SK-N-SH (cell line): Measurements from ENCODE around the gene RPL10. TPM values are rescaled to one million over a fixed set of nuclear protein-coding genes. Genes with fewer than 3 reads are reported as not detected.
A peak's percentile ranks its signal among the peaks of the same experiment; 100 is the strongest.

Source experiments
- CTCF ChIA-PET: fragments of 300-600, 350-600 bp; formaldehyde crosslinking; extraction: SDS; loops from one replicate; lab custom pipeline; 2021; lab: Yijun Ruan, JAX
- POLR2A ChIA-PET: fragments of 350-600 bp; sonication (Branson Sonifier 250); formaldehyde crosslinking; extraction: SDS; loops from one replicate; lab custom pipeline; 2020; ENCODE audit warnings: antibody characterized with exemption, inconsistent platforms; lab: Yijun Ruan, JAX
- DNase-seq: peaks from one replicate; pipeline ENCODE4 v3.0.0; 2012
- H2AFZ ChIP-seq: fragments of 200-600 bp; sonication (generic); 2 replicates; pipeline ENCODE4 v1.8.1; 2016; ENCODE audit warnings: antibody characterized with exemption, mild to moderate bottlenecking, low read depth
- H3F3A ChIP-seq: fragments of 200-600 bp; sonication (generic); replicated peaks from 2 replicates; pipeline ENCODE3; 2016; ENCODE audit warnings: antibody characterized with exemption, mild to moderate bottlenecking; ENCODE audit not compliant: insufficient read depth
- H3K27ac ChIP-seq, 2 experiments: fragments of 200-500 bp in 1 of 2; fragments of 200-600 bp in 1 of 2; sonication (Bioruptor generic) in 1 of 2; sonication (generic), shearing (Covaris generic) in 1 of 2; 2 replicates each; pipeline versions ENCODE4 v1.5.1 to v1.6.1; 2014 to 2016; ENCODE audit warnings: low read depth in 2 of 2, inconsistent platforms in 1 of 2, low read length in 1 of 2, mild to moderate bottlenecking in 1 of 2, mixed read lengths in 1 of 2
- H3K27me3 ChIP-seq: fragments of 200-600 bp; sonication (generic), shearing (Covaris generic); 2 replicates; pipeline ENCODE4 v1.6.1; 2016; ENCODE audit warnings: mixed run types; ENCODE audit not compliant: insufficient read depth
- H3K36me3 ChIP-seq, 2 experiments: fragments of 200-500 bp in 1 of 2; fragments of 200-600 bp in 1 of 2; sonication (Bioruptor generic) in 1 of 2; sonication (generic) in 1 of 2; replicated peaks in 1 of 2; 2 replicates each; pipeline versions ENCODE3 to v1.5.1; 2014 to 2016; ENCODE audit warnings: low read length in 1 of 2, mild to moderate bottlenecking in 1 of 2; ENCODE audit not compliant: insufficient read depth in 2 of 2, control insufficient read depth in 1 of 2
- H3K4me1 ChIP-seq, 2 experiments: fragments of 200-500 bp in 1 of 2; fragments of 200-600 bp in 1 of 2; sonication (Bioruptor generic) in 1 of 2; sonication (generic), shearing (Covaris generic) in 1 of 2; 2 replicates each; pipeline versions ENCODE4 v1.5.1 to v1.6.1; 2014 to 2016; ENCODE audit warnings: low read depth in 1 of 2, low read length in 1 of 2, mixed run types in 1 of 2; ENCODE audit not compliant: insufficient read depth in 2 of 2, control insufficient read depth in 1 of 2
- H3K4me2 ChIP-seq: fragments of 200-600 bp; sonication (generic), shearing (Covaris generic); 2 replicates; pipeline ENCODE4 v1.6.1; 2017; ENCODE audit warnings: mixed run types
- H3K4me3 ChIP-seq, 2 experiments: fragments of 200-500 bp in 1 of 2; fragments of 200-600 bp in 1 of 2; sonication (Bioruptor generic) in 1 of 2; sonication (generic), shearing (Covaris generic) in 1 of 2; 2 replicates each; pipeline versions ENCODE4 v1.5.1 to v1.8.1; 2014 to 2016; ENCODE audit warnings: low read depth in 2 of 2, inconsistent platforms in 1 of 2, low read length in 1 of 2, mild to moderate bottlenecking in 1 of 2, mixed read lengths in 1 of 2, moderate library complexity in 1 of 2
- H3K79me2 ChIP-seq: fragments of 200-600 bp; sonication (generic); 2 replicates; pipeline ENCODE4 v1.8.1; 2017; ENCODE audit warnings: mild to moderate bottlenecking; ENCODE audit not compliant: insufficient read depth
- H3K9ac ChIP-seq: fragments of 200-600 bp; sonication (generic); 2 replicates; pipeline ENCODE4 v1.6.1; 2017; ENCODE audit warnings: mixed run types
- H3K9me2 ChIP-seq: fragments of 200-600 bp; sonication (generic); 2 replicates; pipeline ENCODE4 v1.6.1; 2017; ENCODE audit warnings: mixed run types
- H3K9me3 ChIP-seq: fragments of 200-600 bp; sonication (generic); 2 replicates; pipeline ENCODE4 v1.6.1; 2017; ENCODE audit warnings: mixed run types, mild to moderate bottlenecking, moderate library complexity
- H4K20me1 ChIP-seq: fragments of 200-600 bp; sonication (generic); 2 replicates; pipeline ENCODE4 v1.6.1; 2017; ENCODE audit warnings: mild to moderate bottlenecking, mixed run types; ENCODE audit not compliant: insufficient read depth
- ELF1 ChIP-seq: IDR thresholded peaks from 2 replicates; pipeline ENCODE4 v1.4.0; 2012
- EP300 ChIP-seq, 2 experiments: IDR thresholded peaks; 2 replicates each; pipeline versions ENCODE4 v1.4.0 to v1.6.1; 2012; ENCODE audit warnings: borderline replicate concordance in 1 of 2, low read depth in 1 of 2, low read length in 1 of 2
- FOSL2 ChIP-seq: IDR thresholded peaks from 2 replicates; pipeline ENCODE4 v1.4.0; 2012; ENCODE audit warnings: low read depth, mild to moderate bottlenecking, moderate library complexity, borderline replicate concordance
- FOXJ3 ChIP-seq: sonication (generic); formaldehyde crosslinking; IDR thresholded peaks from 2 replicates; pipeline ENCODE4 v1.5.1; 2020; ENCODE audit warnings: mild to moderate bottlenecking, missing genetic modification reagents
- GABPA ChIP-seq: IDR thresholded peaks from 2 replicates; pipeline ENCODE4 v1.4.0; 2012; ENCODE audit warnings: low read depth, mild to moderate bottlenecking
- GATA2 ChIP-seq: sonication (generic); formaldehyde crosslinking; IDR thresholded peaks from 2 replicates; pipeline ENCODE4 v1.5.0; 2020; ENCODE audit warnings: mild to moderate bottlenecking, missing genetic modification reagents
- MEF2A ChIP-seq: IDR thresholded peaks from 2 replicates; pipeline ENCODE4 v1.4.0; 2012; ENCODE audit warnings: low read depth, borderline replicate concordance
- MXI1 ChIP-seq: IDR thresholded peaks from 2 replicates; pipeline ENCODE4 v1.6.1; 2012; ENCODE audit warnings: mild to moderate bottlenecking, low read depth, low read length, improper control_type of control experiment
- POLR2AphosphoS5 ChIP-seq: IDR thresholded peaks from 2 replicates; pipeline ENCODE4 v1.6.1; 2012; ENCODE audit warnings: low read depth, low read length
- REST ChIP-seq: IDR thresholded peaks from 2 replicates; pipeline ENCODE4 v1.6.1; 2012; ENCODE audit warnings: mild to moderate bottlenecking, low read depth, low read length, moderate library complexity
- RXRA ChIP-seq: IDR thresholded peaks from 2 replicates; pipeline ENCODE4 v1.4.0; 2012; ENCODE audit warnings: low read depth, mild to moderate bottlenecking, borderline replicate concordance
- SIN3A ChIP-seq: IDR thresholded peaks from 2 replicates; pipeline ENCODE4 v1.6.1; 2012; ENCODE audit warnings: low read depth, mild to moderate bottlenecking, low read length, moderate library complexity, borderline replicate concordance
- TAF1 ChIP-seq: IDR thresholded peaks from 2 replicates; pipeline ENCODE4 v1.6.1; 2012; ENCODE audit warnings: low read depth, mild to moderate bottlenecking, low read length, moderate library complexity, borderline replicate concordance
- USF1 ChIP-seq: IDR thresholded peaks from 2 replicates; pipeline ENCODE4 v1.4.0; 2012; ENCODE audit warnings: low read depth, borderline replicate concordance
- USF2 ChIP-seq: fragments of 150-350 bp; IDR thresholded peaks from 2 replicates; pipeline ENCODE4 v1.6.1; 2017; ENCODE audit warnings: antibody characterized with exemption, low read length, low read depth, borderline replicate concordance
- ZBTB33 ChIP-seq: IDR thresholded peaks from 2 replicates; pipeline ENCODE4 v1.4.0; 2012; ENCODE audit warnings: low read depth, borderline replicate concordance
- WGBS: methylation state at CpG from one replicate; pipeline ENCODE4 v1.1.6; 2017; ENCODE audit warnings: low lambda C conversion rate; 5-methylcytosine and 5-hydroxymethylcytosine counted together
- polyA plus RNA-seq, 3 experiments: library from polyadenylated mRNA; depleted of rRNA; stranded (reverse); fragments of >200 nt; gene quantifications; 2 replicates each; pipeline ENCODE4 v1.2.3, GENCODE V29; 2012
- TF ChIP-seq, protein P1 (sequence below): fragments of 200-600 bp; sonication (generic); IDR thresholded peaks from 2 replicates; pipeline ENCODE4 v1.6.1; 2017; ENCODE audit warnings: antibody characterized with exemption, mild to moderate bottlenecking, moderate library complexity
- TF ChIP-seq, protein P2 (sequence below): IDR thresholded peaks from 2 replicates; pipeline ENCODE4; 2012
- TF ChIP-seq, protein P3 (sequence below): IDR thresholded peaks from 2 replicates; pipeline ENCODE4 v1.4.0; 2012; ENCODE audit warnings: low read depth
- TF ChIP-seq, protein P4 (sequence below): fragments of 150-350 bp; IDR thresholded peaks from 2 replicates; pipeline ENCODE4 v1.6.1; 2016; ENCODE audit warnings: mild to moderate bottlenecking, low read depth, low read length

The RPL10 gene
- polyA plus RNA-seq, 1 of the 3 experiments (the other 2 are of a cell fraction), result 4,562 TPM

DNA sequence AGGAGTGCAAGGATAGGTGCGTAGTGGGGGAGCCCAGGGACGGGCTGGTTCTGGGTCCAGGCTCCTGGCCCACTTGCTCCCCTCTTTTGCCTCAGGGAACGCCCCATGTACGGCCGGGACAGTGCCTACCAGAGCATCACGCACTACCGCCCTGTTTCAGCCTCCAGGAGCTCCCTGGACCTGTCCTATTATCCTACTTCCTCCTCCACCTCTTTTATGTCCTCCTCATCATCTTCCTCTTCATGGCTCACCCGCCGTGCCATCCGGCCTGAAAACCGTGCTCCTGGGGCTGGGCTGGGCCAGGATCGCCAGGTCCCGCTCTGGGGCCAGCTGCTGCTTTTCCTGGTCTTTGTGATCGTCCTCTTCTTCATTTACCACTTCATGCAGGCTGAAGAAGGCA, 17.4 kb upstream of the RPL10 start:
- Histone ChIP-seq H3K27me3 (no peaks in the 10 kb centered on the region; the same call in 1 of the 2 replicates), H3K4me2 (peak overlapping the region; percentile 81), H4K20me1 (no peaks in the 10 kb centered on the region), H3F3A (peaks cover 10% of the 10 kb centered on the region), H3K9me2 (no peaks in the 10 kb centered on the region), H3K36me3 (no peaks in the 10 kb centered on the region), H3K4me1 (peaks cover 0 to 17% of the 10 kb centered on the region in 2 experiments; a peak in 1 of 4 replicates), H3K79me2 (peaks cover 29% of the 10 kb centered on the region), H3K9ac (peak overlapping the region; percentile 97; the same call in 1 of the 2 replicates), H3K9me3 (no peaks in the 10 kb centered on the region), H3K4me3 (peak overlapping the region; percentile 61 to 73; a peak in 3 of 4 replicates), H3K27ac (no peak overlapping the region; a peak in 2 of 4 replicates), H2AFZ (no peak overlapping the region)
- TF ChIP-seq GATA2, result no peak
- no peak for TF ChIP-seq GABPA
- no peak for TF ChIP-seq RXRA
- TF ChIP-seq, protein P1, sequence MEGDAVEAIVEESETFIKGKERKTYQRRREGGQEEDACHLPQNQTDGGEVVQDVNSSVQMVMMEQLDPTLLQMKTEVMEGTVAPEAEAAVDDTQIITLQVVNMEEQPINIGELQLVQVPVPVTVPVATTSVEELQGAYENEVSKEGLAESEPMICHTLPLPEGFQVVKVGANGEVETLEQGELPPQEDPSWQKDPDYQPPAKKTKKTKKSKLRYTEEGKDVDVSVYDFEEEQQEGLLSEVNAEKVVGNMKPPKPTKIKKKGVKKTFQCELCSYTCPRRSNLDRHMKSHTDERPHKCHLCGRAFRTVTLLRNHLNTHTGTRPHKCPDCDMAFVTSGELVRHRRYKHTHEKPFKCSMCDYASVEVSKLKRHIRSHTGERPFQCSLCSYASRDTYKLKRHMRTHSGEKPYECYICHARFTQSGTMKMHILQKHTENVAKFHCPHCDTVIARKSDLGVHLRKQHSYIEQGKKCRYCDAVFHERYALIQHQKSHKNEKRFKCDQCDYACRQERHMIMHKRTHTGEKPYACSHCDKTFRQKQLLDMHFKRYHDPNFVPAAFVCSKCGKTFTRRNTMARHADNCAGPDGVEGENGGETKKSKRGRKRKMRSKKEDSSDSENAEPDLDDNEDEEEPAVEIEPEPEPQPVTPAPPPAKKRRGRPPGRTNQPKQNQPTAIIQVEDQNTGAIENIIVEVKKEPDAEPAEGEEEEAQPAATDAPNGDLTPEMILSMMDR, result no peak
- TF ChIP-seq ELF1, result no peak
- TF ChIP-seq FOXJ3, result no peak
- no peak for TF ChIP-seq USF2
- TF ChIP-seq, protein P2, sequence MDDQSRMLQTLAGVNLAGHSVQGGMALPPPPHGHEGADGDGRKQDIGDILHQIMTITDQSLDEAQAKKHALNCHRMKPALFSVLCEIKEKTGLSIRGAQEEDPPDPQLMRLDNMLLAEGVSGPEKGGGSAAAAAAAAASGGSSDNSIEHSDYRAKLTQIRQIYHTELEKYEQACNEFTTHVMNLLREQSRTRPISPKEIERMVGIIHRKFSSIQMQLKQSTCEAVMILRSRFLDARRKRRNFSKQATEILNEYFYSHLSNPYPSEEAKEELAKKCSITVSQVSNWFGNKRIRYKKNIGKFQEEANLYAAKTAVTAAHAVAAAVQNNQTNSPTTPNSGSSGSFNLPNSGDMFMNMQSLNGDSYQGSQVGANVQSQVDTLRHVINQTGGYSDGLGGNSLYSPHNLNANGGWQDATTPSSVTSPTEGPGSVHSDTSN, result no peak
- TF ChIP-seq POLR2AphosphoS5, result no peak
- TF ChIP-seq USF1, result no peak
- TF ChIP-seq ZBTB33, result no peak
- no peak for TF ChIP-seq SIN3A
- TF ChIP-seq TAF1, result no peak
- TF ChIP-seq REST, result no peak
- TF ChIP-seq, protein P3, sequence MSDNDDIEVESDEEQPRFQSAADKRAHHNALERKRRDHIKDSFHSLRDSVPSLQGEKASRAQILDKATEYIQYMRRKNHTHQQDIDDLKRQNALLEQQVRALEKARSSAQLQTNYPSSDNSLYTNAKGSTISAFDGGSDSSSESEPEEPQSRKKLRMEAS, result no peak
- no peak for TF ChIP-seq MXI1
- no peak for TF ChIP-seq EP300 (IDR thresholded peaks at IDR 0.05; ENCODE audit: borderline replicate concordance in 1 of 2, low read depth in 1 of 2, low read length in 1 of 2)
- TF ChIP-seq FOSL2, result no peak
- TF ChIP-seq, protein P4, sequence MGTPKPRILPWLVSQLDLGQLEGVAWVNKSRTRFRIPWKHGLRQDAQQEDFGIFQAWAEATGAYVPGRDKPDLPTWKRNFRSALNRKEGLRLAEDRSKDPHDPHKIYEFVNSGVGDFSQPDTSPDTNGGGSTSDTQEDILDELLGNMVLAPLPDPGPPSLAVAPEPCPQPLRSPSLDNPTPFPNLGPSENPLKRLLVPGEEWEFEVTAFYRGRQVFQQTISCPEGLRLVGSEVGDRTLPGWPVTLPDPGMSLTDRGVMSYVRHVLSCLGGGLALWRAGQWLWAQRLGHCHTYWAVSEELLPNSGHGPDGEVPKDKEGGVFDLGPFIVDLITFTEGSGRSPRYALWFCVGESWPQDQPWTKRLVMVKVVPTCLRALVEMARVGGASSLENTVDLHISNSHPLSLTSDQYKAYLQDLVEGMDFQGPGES, result no peak
- TF ChIP-seq MEF2A, result no peak
- POLR2A ChIA-PET, result no interaction called here
- no peak for DNase-seq
- CTCF ChIA-PET, result no interaction called here
- whole genome bisulfite sequencing, result 65% methylated on average over 14 of the region's 14 CpGs
